CD14-positive monocyte (primary cell): ENCODE measurements around the gene CPNE4. TPM values are rescaled to one million over a fixed set of nuclear protein-coding genes. Genes with fewer than 3 reads are reported as not detected.

Experiments
- DNase-seq, 3 donors: peaks; one replicate each; pipeline ENCODE4 v3.0.0-alpha.2; 2011 to 2022
- H2AFZ ChIP-seq: 2 replicates; pipeline ENCODE4 v1.6.0; 2012; ENCODE audit warnings: mild to moderate bottlenecking, low read depth, low read length, inconsistent platforms; ENCODE audit not compliant: insufficient read depth, poor library complexity, severe bottlenecking
- H3K27ac ChIP-seq, 2 donors: 1 replicate in 1 of 2; 2 replicates in 1 of 2; pipeline ENCODE4 v1.5.1; 2012 to 2013; ENCODE audit warnings: low read length in 2 of 2, control low read depth in 1 of 2, inconsistent platforms in 1 of 2, low read depth in 1 of 2, mild to moderate bottlenecking in 1 of 2
- H3K27me3 ChIP-seq, 2 donors: one replicate each; pipeline versions ENCODE4 v1.6.0 to v1.6.1; 2011 to 2013; ENCODE audit warnings: low read length in 2 of 2; ENCODE audit not compliant: control insufficient read depth in 2 of 2, insufficient read depth in 2 of 2
- H3K36me3 ChIP-seq, 2 donors: replicated peaks in 1 of 2; 1 replicate in 1 of 2; 2 replicates in 1 of 2; pipeline versions ENCODE4 v1.5.1 to v1.6.1; 2012 to 2013; ENCODE audit warnings: low read length in 2 of 2, control low read depth in 1 of 2, inconsistent platforms in 1 of 2, mild to moderate bottlenecking in 1 of 2; ENCODE audit not compliant: insufficient read depth in 2 of 2, control insufficient read depth in 1 of 2
- H3K4me1 ChIP-seq, 2 donors: 1 replicate in 1 of 2; 2 replicates in 1 of 2; pipeline versions ENCODE4 v1.5.1 to v1.6.1; 2012 to 2013; ENCODE audit warnings: low read length in 2 of 2, control low read depth in 1 of 2, inconsistent platforms in 1 of 2, mild to moderate bottlenecking in 1 of 2, moderate library complexity in 1 of 2; ENCODE audit not compliant: insufficient read depth in 2 of 2, control insufficient read depth in 1 of 2
- H3K4me2 ChIP-seq: replicated peaks from 2 replicates; pipeline ENCODE3; 2012; ENCODE audit warnings: low read length, moderate library complexity, mild to moderate bottlenecking; ENCODE audit not compliant: poor library complexity, severe bottlenecking; ENCODE audit errors: extremely low read depth
- H3K4me3 ChIP-seq, 3 experiments: fragments of 200-600 bp in 1 of 3; sonication (generic) in 1 of 3; replicated peaks in 1 of 3; 1 replicate in 2 of 3; 2 replicates in 1 of 3; pipeline ENCODE4 v1.5.1; 2011 to 2013; ENCODE audit warnings: low read length in 3 of 3, mild to moderate bottlenecking in 3 of 3, control low read depth in 2 of 3, low read depth in 2 of 3, inconsistent platforms in 1 of 3, moderate library complexity in 1 of 3
- H3K79me2 ChIP-seq: 2 replicates; pipeline ENCODE4 v1.6.0; 2012; ENCODE audit warnings: mild to moderate bottlenecking, control low read depth, inconsistent platforms, low read length, moderate library complexity; ENCODE audit not compliant: insufficient read depth
- H3K9ac ChIP-seq: 2 replicates; pipeline ENCODE4 v1.6.0; 2017; ENCODE audit warnings: low read length, mild to moderate bottlenecking; ENCODE audit not compliant: insufficient read depth, poor library complexity, severe bottlenecking
- H3K9me3 ChIP-seq, 2 donors: replicated peaks in 1 of 2; 1 replicate in 1 of 2; 2 replicates in 1 of 2; pipeline versions ENCODE4 v1.5.1 to v1.6.1; 2012 to 2013; ENCODE audit warnings: low read length in 2 of 2, control low read depth in 1 of 2; ENCODE audit not compliant: control insufficient read depth in 1 of 2, insufficient read depth in 1 of 2
- H4K20me1 ChIP-seq: 2 replicates; pipeline ENCODE4 v1.6.0; 2012; ENCODE audit warnings: mild to moderate bottlenecking, low read length, control low read depth, moderate library complexity; ENCODE audit not compliant: insufficient read depth
- H3K27ac Mint-ChIP-seq, 7 donors: one replicate each; pipeline ENCODE4 v1.8.0; 2020; ENCODE audit warnings: mild to moderate bottlenecking in 7 of 7, mixed read lengths in 7 of 7, moderate library complexity in 6 of 7, inconsistent platforms in 2 of 7
- H3K27me3 Mint-ChIP-seq, 3 donors: one replicate each; pipeline ENCODE4 v1.8.0; 2021 to 2022; ENCODE audit warnings: low read depth in 3 of 3, mild to moderate bottlenecking in 3 of 3, mixed read lengths in 3 of 3, moderate library complexity in 3 of 3, inconsistent platforms in 1 of 3
- H3K36me3 Mint-ChIP-seq, 2 donors: one replicate each; pipeline ENCODE4 v1.8.0; 2020; ENCODE audit warnings: mixed read lengths in 2 of 2, inconsistent platforms in 1 of 2, mild to moderate bottlenecking in 1 of 2
- H3K4me1 Mint-ChIP-seq: one replicate; pipeline ENCODE4 v1.8.0; 2020; ENCODE audit warnings: mild to moderate bottlenecking, mixed read lengths
- H3K4me3 Mint-ChIP-seq, 2 donors: one replicate each; pipeline ENCODE4 v1.8.0; 2020; ENCODE audit warnings: mild to moderate bottlenecking in 2 of 2, mixed read lengths in 2 of 2, moderate library complexity in 1 of 2
- H3K9me3 Mint-ChIP-seq, 7 donors: one replicate each; pipeline ENCODE4 v1.8.0; 2020 to 2022; ENCODE audit warnings: mixed read lengths in 7 of 7, mild to moderate bottlenecking in 6 of 7, moderate library complexity in 6 of 7, inconsistent platforms in 2 of 7
- WGBS: methylation state at CpG from one replicate; pipeline ENCODE4 v1.1.5; 2013; ENCODE audit warnings: missing lambda C conversion rate; ENCODE audit not compliant: insufficient coverage; 5-methylcytosine and 5-hydroxymethylcytosine counted together
- intact Hi-C, 2 donors: fragments of 100-400 bp; cut with micrococcal nuclease; formaldehyde crosslinking; loops; one replicate each; pipeline versions ENCODE4 v1.15.0 to v1.15.1; 2023
- polyA plus RNA-seq, 3 donors: library from polyadenylated mRNA; depleted of rRNA in 1 of 3; unstranded in 2 of 3; stranded (reverse) in 1 of 3; fragments of 300-500 nt in 2 of 3; fragments of >200 nt in 1 of 3; fragmentation: Illumina TruSeq in 2 of 3; gene quantifications; 1 replicate in 2 of 3; 2 replicates in 1 of 3; pipeline ENCODE4 v1.2.3, GENCODE V29; 2012 to 2021
- TF ChIP-seq, protein P1 (sequence below): fragments of 200-600 bp; IDR thresholded peaks from one replicate; pipeline ENCODE4 v1.8.0; 2022; ENCODE audit warnings: antibody characterized with exemption, mild to moderate bottlenecking

The CPNE4 gene
- polyA plus RNA-seq, 3 donors: not detected

DNA sequence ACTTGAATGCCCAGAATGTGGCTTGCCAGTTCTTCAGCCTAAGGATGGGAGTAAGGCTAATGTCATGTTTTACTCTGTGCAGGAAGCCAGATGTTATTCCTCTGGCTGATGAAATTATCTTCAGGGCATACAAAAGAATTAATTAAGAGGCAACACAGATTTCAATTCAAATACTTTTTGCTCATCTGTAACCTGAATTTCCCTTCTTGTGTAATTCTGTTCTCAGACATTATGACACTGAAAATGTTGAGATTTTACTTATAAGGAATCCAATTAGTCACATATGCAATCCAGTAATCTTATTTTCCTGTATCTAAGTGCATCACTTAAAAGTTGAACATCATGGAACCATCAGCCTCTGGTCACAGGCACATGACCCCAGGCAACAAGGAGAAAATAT, 136.5 kb downstream of the CPNE4 start:
- Histone ChIP-seq H3K9me3 (no peaks in the 10 kb centered on the region), H4K20me1 (no peaks in the 10 kb centered on the region), H3K4me2 (no peak overlapping the region), H3K27me3 (no peaks in the 10 kb centered on the region), H3K9ac (no peak overlapping the region), H3K79me2 (no peaks in the 10 kb centered on the region), H3K4me1 (no peaks in the 10 kb centered on the region), H3K36me3 (no peaks in the 10 kb centered on the region), H2AFZ (no peak overlapping the region), H3K4me3 (no peak overlapping the region), H3K27ac (no peak overlapping the region)
- no peaks in the 10 kb centered on the region for H3K36me3 Mint-ChIP-seq
- peaks cover 0 to 11% (median 4%) of the 10 kb centered on the region in 3 donors for H3K27me3 Mint-ChIP-seq
- TF ChIP-seq, protein P1, sequence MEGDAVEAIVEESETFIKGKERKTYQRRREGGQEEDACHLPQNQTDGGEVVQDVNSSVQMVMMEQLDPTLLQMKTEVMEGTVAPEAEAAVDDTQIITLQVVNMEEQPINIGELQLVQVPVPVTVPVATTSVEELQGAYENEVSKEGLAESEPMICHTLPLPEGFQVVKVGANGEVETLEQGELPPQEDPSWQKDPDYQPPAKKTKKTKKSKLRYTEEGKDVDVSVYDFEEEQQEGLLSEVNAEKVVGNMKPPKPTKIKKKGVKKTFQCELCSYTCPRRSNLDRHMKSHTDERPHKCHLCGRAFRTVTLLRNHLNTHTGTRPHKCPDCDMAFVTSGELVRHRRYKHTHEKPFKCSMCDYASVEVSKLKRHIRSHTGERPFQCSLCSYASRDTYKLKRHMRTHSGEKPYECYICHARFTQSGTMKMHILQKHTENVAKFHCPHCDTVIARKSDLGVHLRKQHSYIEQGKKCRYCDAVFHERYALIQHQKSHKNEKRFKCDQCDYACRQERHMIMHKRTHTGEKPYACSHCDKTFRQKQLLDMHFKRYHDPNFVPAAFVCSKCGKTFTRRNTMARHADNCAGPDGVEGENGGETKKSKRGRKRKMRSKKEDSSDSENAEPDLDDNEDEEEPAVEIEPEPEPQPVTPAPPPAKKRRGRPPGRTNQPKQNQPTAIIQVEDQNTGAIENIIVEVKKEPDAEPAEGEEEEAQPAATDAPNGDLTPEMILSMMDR: no peak
- no peak overlapping the region for H3K27ac Mint-ChIP-seq
- no peak overlapping the region for H3K4me3 Mint-ChIP-seq
- intact Hi-C loops: no loop called here
- no peak for DNase-seq
- no peaks in the 10 kb centered on the region for H3K4me1 Mint-ChIP-seq
- H3K9me3 Mint-ChIP-seq: no peaks in the 10 kb centered on the region

DNA sequence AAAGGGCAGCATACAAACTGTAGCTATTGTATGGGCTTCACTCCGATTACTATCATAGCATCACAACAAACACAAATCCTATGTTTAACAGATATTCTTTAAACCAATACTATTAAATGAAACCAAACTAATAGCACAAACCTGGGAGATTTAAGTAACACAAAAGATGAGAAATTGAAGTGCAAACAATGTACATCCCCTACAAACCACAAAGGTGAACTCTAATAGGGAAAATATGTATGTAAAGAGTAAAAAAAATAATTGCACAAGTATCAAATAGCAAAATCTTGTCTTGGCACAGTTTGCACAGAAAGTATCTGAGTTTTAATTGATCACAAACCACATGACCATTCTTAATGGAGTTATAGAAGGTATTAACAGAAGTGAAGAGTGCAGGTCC, 138.5 kb downstream of the CPNE4 start:
- H3K79me2 ChIP-seq: no peaks in the 10 kb centered on the region
- intact Hi-C loops: no loop called here
- Mint-ChIP-seq H3K27ac (no peak overlapping the region), H3K4me1 (no peaks in the 10 kb centered on the region), H3K9me3 (peaks cover 0 to 4% (median 1%) of the 10 kb centered on the region in 7 donors), H3K27me3 (peaks cover 0 to 10% (median 4%) of the 10 kb centered on the region in 3 donors), H3K4me3 (no peak overlapping the region), H3K36me3 (no peaks in the 10 kb centered on the region)
- no CpG with 5 or more reads among the region's 1 CpG for WGBS
- no peaks in the 10 kb centered on the region for H3K4me1 ChIP-seq
- no peak overlapping the region for H3K4me3 ChIP-seq
- H3K27me3 ChIP-seq: no peaks in the 10 kb centered on the region
- H3K27ac ChIP-seq: no peak overlapping the region
- H3K4me2 ChIP-seq: no peak overlapping the region
- H3K9ac ChIP-seq: no peak overlapping the region
- no peak overlapping the region for H2AFZ ChIP-seq
- no peaks in the 10 kb centered on the region for H4K20me1 ChIP-seq
- H3K9me3 ChIP-seq: no peaks in the 10 kb centered on the region
- H3K36me3 ChIP-seq: no peaks in the 10 kb centered on the region
- TF ChIP-seq, protein P1: no peak
- no peak for DNase-seq
